A673 (cell line): ENCODE results near the gene NFKBIA.

Source experiments
- EZH2 ChIP-seq: fragments of 200-600 bp; sonication (generic); IDR thresholded peaks from 2 replicates; pipeline ENCODE4 v1.6.1; 2017; ENCODE audit warnings: borderline replicate concordance, low read depth, mild to moderate bottlenecking, mixed read lengths, antibody characterized with exemption, low read length; ENCODE audit not compliant: poor library complexity, severe bottlenecking
- TF ChIP-seq, protein P1 (sequence below): fragments of 300-800, 200-600 bp; sonication (generic); conservative IDR thresholded peaks from 2 replicates; pipeline ENCODE4 v1.5.1; 2017; ENCODE audit warnings: low read depth, mild to moderate bottlenecking, antibody characterized with exemption, low read length, moderate library complexity, mixed read lengths

DNA sequence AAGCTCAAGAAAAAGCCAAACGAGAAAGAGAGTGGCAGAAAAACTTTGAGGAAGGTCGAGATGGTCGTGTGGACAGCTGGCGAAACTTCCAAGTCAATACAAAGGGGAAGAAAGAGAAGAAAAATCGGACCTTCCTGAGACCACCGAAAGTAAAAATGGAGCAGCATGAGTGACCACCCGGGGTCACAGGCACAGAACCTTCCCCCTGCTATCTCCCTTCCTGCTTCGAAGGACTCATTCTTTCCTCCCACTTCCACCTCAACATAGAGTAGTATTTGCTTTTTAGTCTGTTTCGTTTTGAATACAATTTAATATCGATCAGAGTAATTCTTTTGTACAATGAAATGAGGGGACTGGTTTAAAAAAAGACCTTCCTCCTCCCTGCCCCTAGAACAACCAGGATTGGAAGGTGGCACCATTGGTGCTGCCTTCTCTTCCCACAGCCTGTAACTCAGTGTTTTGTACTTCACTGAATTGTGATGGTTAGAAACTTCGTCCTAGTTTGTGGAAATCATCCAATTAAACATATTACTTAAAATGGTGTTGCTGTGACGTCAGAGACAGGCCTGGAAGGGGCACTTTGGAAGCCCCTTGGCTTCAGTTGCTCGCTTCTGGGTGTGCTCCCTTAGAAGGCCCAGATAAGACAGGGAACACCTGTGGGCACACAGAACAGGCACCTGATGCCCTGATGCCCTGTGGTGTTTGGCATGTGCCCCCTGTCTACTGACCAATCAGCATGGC, 26.1 kb upstream of the NFKBIA start:
- TF ChIP-seq, protein P1, sequence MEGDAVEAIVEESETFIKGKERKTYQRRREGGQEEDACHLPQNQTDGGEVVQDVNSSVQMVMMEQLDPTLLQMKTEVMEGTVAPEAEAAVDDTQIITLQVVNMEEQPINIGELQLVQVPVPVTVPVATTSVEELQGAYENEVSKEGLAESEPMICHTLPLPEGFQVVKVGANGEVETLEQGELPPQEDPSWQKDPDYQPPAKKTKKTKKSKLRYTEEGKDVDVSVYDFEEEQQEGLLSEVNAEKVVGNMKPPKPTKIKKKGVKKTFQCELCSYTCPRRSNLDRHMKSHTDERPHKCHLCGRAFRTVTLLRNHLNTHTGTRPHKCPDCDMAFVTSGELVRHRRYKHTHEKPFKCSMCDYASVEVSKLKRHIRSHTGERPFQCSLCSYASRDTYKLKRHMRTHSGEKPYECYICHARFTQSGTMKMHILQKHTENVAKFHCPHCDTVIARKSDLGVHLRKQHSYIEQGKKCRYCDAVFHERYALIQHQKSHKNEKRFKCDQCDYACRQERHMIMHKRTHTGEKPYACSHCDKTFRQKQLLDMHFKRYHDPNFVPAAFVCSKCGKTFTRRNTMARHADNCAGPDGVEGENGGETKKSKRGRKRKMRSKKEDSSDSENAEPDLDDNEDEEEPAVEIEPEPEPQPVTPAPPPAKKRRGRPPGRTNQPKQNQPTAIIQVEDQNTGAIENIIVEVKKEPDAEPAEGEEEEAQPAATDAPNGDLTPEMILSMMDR: no peak
- TF ChIP-seq EZH2: no peak
